Measurements from ENCODE around the gene ZNF778.

- TF ChIP-seq CTCF (IDR thresholded peaks at IDR 0.05) = no peak
- no peak for TF ChIP-seq POLR2A (IDR thresholded peaks at IDR 0.05)
Observed at GRCh38 chr16:89184677-89184932, 32.9 kb upstream of the ZNF778 start.
